OCI-M2 (cell line): ENCODE measurements around the gene ZNF593.

ENCODE experiments used
- DNase-seq: peaks from one replicate; lab custom pipeline; 2025; ENCODE audit not compliant: unreplicated experiment; lab: John Stamatoyannopoulos, UW

Gene ZNF593

GRCh38 chr1:26169669-26170471, at the start of gene ZNF593:
Gene ZNF593, plus strand, starts transcription at chr1:26169908. Its CDS starts 76 bp downstream, at chr1:26169984.
- DNase-seq = peak; percentile 60

DNA sequence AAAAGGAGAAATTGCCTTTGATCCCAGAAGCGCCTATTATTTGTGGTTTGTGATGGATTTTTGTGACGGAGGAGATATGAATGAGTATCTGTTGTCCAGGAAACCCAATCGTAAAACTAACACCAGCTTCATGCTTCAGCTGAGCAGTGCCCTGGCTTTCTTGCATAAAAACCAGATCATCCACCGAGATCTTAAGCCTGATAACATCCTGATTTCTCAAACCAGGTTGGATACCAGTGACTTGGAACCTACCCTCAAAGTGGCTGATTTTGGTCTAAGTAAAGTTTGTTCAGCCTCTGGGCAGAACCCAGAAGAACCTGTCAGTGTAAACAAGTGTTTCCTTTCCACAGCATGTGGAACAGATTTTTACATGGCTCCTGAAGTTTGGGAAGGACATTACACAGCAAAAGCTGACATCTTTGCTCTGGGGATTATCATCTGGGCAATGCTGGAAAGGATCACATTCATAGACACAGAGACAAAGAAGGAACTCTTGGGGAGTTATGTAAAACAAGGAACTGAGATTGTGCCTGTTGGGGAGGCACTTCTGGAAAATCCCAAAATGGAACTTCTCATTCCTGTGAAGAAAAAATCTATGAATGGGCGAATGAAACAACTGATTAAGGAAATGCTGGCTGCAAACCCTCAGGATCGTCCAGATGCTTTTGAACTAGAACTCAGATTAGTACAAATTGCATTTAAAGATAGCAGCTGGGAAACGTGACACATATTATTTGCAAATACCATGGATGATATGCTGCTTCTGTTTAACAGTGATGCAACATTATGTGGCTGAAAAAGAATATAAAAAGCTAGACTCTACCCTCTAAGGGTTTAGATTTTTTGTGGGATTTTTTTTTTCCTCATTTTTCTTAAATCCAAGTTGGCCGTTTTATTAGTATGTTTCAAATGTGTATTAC, 47.6 kb upstream of the ZNF593 start:
- no peak for DNase-seq

- DNase-seq = no peak
Observed at GRCh38 chr1:26122988-26123973, 46.4 kb upstream of the ZNF593 start.

GRCh38 chr1:26124418-26125331, 45.0 kb upstream of the ZNF593 start:
- no peak for DNase-seq

DNA sequence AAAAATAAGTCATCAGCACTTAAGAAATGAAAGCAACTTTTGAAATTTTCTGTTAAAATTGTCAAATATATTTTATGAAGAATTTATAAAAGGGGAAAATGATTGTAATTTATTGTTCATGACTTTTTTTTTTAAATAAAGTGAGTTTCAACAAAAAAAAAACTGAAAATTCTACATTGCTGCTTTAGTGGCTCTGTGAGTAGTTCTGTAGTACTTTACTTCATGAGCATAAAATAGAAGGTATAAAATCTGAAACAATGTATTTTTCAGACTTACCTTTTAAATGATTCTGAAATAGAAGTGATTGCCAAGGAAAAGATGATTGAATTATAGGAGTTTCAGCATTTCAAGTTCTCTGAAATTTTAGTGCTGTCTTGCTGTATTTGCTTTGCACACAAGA, 44.3 kb upstream of the ZNF593 start:
- DNase-seq = no peak

- no peak for DNase-seq
Observed at GRCh38 chr1:26125946-26126320, 43.8 kb upstream of the ZNF593 start.

DNA sequence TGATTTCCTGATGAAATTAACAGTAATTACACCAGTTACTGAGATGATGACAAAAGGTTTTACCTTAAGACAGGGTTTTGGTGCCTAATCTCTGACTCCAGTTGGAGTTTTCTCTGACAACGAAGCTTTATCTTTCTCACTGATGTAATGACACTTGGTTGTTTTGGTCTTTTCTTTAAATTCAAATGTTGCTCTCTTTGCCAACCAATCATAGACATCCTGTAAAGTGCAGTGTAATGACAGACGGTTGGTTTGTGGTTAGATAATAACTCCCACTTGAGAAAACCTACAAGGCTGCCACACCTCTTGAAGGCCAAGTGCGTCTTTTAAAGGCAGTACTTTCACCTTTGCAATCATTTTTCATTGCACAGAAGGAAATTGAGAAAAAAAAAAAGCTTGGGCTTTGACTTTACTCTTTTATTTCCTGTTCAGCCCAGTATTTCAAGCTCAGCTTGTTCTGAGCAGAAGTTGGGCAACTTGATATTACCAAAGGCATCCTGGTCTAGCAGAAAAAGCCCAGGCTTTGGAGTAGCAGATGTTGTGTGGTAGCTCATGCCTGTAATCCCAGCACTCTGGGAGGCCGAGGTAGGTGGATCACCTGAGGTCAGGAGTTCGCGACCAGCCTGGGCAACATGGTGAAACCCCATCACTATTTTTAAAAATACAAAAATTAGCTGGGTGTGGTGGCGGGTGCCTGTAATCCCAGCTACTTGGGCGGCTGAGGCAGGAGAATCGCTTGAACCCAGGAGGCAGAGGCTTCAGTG, 43.2 kb upstream of the ZNF593 start:
- peak; percentile 82 for DNase-seq

- no peak for DNase-seq
Observed at GRCh38 chr1:26127235-26128163, 42.2 kb upstream of the ZNF593 start.

DNA sequence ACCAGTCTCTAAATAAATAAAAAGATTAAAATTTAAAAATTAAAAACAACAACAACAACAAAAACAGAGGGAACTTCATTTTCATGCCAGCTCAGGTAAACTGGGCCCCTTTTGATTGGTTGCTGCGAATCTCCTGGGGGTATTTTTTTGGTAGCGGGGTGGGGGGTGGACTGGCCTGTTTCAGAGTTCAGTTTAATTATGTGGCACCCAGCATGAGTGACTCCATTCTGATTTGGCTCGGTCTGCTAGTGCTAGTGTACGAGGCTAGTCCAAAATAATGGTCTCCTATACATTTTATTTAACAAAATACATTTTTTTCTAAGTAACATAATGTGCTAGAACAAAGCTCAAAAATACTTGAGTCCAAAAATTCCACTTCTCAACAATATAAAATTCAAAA, 39.9 kb upstream of the ZNF593 start:
- no peak for DNase-seq

- no peak for DNase-seq
Observed at GRCh38 chr1:26130695-26131094, 39.0 kb upstream of the ZNF593 start.

DNA sequence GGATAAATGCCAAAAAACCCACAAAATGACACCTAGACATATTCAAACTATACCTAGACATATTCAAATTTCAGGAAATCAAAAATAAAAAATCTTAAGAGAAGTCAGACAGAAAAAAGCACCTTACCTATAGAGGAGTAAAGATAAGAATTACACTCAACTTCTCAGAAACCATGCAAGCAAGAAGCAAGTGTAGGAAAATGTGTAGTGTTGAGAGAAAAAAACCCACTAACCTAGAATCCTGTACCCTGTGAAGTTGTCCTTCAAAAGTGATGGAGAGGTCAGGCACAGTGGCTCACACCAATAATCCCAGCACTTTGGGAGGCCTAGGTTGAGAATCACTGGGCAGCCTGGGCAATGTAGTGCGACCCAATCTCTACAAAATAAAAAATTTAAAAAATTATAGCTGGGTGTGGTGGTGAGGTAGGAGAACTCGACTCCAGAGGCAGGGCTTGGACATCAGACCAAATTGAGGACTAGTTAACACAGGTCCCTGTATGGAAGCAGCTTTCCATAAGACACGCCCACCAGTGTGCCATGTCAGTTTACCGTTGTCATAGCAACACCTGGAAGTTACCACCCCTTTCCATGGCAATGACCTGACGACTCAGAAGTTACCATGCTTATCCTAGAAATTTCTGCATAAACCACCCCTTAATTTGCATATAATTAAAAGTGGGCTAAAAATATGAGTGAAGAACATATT, 37.4 kb upstream of the ZNF593 start:
- DNase-seq = no peak

DNA sequence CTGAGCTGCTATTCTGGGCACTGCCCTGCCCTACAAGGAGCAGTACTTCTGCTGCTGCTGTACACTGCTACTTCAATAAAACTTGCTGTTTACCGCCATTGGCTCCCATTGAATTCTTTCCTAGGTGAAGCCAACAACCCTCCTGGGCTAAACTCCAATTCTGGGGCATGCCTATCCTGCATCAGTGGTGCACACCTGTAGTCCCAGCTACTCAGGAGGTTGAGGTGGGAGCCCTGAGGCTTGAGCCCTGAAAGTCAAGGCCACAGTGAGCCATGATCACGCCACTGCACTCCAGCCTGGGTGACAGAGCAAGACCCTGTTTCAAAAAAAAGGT, 36.9 kb upstream of the ZNF593 start:
- no peak for DNase-seq

DNA sequence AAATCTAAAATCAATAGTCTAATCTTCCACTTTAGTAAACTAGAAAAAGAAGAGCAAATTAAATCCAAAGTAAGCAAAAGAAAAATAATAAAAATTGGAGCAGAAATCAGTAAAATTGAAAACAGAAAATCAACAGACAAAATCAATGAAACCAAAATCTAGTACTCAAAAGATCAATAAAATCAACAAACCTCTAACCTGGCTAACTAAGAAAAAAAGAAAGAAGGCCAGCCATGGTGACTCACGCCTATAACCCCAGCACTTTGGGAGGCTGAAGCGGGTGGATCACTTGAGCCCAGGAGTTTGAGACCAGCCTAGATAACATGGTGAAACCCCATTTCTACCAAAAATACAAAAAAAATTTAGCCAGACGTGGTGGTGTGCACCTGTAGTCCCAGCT, 35.2 kb upstream of the ZNF593 start:
- no peak for DNase-seq

- no peak for DNase-seq
Observed at GRCh38 chr1:26138974-26139558, 30.6 kb upstream of the ZNF593 start.

- no peak for DNase-seq
Observed at GRCh38 chr1:26142159-26142558, 27.5 kb upstream of the ZNF593 start.

GRCh38 chr1:26145041-26145959, 24.4 kb upstream of the ZNF593 start:
- DNase-seq = peak; percentile 36
